ENCODE results near the gene RRAGC.

DNA sequence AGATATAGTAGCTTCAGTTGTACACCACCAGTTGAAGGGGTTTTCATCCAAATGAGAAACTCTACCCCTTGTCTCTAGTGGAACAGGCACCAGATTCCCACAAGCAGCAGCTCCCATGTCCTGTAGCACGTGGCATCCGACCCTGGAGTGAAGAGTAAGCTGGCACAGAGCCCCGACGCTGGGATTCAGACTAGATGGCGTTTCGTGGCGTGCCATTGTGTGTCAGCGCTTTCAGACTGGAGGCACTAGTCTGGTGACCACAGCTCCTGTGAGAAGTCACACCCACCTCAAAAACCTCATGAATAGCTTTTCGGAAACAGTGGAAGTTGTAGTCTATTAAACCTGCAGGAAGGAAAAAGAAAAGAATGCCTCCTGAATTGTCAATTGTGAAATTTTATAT lies 20.2 kb downstream of the RRAGC start:
- TF ChIP-seq, protein P1, sequence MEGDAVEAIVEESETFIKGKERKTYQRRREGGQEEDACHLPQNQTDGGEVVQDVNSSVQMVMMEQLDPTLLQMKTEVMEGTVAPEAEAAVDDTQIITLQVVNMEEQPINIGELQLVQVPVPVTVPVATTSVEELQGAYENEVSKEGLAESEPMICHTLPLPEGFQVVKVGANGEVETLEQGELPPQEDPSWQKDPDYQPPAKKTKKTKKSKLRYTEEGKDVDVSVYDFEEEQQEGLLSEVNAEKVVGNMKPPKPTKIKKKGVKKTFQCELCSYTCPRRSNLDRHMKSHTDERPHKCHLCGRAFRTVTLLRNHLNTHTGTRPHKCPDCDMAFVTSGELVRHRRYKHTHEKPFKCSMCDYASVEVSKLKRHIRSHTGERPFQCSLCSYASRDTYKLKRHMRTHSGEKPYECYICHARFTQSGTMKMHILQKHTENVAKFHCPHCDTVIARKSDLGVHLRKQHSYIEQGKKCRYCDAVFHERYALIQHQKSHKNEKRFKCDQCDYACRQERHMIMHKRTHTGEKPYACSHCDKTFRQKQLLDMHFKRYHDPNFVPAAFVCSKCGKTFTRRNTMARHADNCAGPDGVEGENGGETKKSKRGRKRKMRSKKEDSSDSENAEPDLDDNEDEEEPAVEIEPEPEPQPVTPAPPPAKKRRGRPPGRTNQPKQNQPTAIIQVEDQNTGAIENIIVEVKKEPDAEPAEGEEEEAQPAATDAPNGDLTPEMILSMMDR (IDR thresholded peaks at IDR 0.05): no peak
- no peak for TF ChIP-seq EP300 (IDR thresholded peaks at IDR 0.05)
- no peak for TF ChIP-seq POLR2A (IDR thresholded peaks at IDR 0.05)
